NCI-H1694 treated with DMSO at 0.1 percent for 48 hours (cell line): ENCODE measurements around the gene PRR18.
"Not testable (repeated sequence)": the region's sequence is repeated elsewhere in the genome, so short reads cannot be mapped to it uniquely, and the experiment has no call there.

Source experiments
- DNase-seq: peaks from one replicate; lab custom pipeline; 2025; lab: John Stamatoyannopoulos, UW

PRR18 gene, protein sequence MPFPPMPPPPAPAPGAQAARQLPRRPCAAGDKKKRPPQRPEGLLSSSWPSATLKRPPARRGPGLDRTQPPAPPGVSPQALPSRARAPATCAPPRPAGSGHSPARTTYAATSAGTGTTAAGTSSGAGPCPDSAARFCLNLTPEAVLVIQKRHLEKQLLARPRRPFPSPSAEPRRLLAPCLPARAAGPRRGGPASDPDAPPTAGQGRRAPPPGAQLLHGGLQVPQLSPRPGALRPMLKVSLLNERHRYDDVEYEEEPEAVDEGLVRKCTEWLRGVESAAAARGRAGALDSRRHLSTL

DNA sequence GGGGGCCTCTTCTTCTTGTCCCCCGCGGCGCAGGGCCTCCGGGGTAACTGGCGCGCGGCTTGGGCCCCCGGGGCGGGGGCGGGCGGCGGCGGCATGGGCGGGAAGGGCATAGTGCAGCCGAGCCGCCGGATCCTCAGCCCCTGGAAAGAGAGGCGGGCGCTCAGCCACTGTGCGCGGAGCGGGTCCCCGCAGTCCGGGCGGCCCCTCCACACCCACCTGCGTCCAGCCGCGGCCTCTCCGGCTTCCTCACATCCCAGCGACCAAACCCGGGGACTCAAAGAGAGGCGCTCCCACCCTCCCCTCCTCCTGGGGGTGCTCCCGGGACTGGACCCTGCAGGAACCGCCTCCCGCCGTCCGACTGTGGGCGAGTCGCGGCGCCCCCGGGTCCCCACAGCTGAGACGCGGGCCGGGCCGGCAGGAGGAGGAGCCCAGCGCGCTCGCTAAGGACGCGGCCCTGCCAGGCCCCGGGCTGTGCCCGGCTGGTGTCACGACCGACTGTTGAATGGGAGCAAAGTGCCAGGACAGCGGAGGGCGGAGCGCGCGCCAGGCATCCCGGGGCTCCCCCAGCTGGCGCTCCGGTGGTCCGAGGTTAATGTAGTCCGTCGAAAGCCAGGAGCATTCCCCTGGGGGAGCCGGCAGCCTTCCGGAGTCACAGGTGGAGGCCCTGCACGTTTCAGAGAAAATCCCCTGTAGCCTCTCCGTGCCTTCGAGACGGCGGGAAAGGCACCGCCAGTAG, at the start of gene PRR18:
PRR18 (minus strand) TSS at position 360 of the 736 bp plus-strand sequence; CDS start at position 110, 250 bp downstream.
- no peak for DNase-seq

DNA sequence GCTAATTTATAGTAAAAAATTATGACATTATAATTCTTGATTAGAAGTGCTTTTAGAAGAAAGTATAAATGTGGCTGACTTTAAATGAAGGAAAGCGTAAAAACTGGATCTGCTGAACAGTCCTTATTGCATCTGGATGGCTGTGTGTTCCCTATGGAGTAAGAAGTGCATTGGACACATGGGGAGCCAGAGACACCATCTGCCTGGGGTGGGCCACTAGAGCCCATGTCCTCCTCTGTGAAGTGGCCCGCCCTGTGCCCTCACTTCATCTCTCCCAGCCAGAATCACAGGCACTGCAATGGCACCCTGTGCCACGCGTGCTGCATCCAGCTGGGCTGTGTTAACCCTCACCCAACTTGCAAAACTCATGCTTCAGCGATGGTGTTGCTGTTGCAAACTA, 47.4 kb upstream of the PRR18 start:
- DNase-seq = no peak

DNA sequence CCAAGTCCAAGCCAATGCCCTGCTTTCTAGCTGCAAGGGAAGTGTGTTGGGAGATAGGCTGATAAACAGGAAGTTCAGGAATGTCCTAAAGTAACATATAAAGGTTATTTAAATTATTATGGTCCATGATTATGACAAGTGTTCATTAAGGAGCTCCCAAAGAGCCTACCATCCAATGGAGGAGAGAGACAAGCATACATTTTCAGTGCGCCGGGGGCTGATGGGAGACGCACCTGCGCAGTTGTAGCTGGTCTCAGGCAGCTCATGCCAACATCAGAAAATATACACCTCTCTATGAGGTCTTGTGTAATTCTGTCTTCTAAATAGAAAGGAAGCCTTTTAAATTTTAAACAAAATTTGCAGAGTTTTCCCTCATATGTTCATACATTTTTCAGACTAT, 46.8 kb upstream of the PRR18 start:
- DNase-seq = no peak

DNA sequence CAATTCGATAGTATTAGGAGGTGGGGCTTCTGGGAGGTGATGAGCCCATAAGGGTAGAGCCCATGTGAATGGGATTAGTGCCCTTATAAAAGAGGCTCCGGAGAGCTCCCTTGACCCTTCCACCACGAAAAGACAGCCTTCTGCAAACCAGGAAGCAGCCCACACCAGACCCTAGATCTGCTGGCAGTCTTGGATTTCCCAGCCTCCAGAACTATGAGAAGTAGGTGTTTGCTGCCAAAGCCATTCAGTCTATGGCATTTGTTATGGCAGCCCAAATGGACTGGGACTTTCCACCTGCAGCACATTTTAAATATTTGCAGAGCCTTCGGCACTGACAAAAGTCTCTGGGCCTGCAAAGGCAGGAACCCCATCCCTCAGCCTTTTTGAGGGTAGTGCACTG, 46.0 kb upstream of the PRR18 start:
- DNase-seq = no peak

DNA sequence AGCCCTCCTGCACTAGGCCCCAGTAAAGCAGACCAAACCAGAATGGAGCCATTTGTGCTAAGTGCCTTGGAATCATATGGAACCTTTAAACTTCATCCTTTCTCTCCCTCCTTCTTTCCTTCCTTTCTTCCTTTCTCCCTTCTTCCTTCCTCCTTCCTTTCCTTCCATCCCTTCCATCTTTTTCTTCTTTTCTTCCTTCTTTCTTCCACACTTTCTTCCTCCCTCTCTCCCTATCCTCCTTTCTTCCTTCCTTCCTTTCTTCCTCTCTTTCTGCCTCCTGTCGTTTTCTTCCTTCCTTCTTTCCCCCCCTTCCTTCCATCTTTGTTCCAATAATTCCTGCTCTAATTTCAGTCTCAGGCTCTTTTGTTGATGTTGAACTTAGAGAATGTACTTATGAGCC, 45.3 kb upstream of the PRR18 start:
- DNase-seq = no peak

DNA sequence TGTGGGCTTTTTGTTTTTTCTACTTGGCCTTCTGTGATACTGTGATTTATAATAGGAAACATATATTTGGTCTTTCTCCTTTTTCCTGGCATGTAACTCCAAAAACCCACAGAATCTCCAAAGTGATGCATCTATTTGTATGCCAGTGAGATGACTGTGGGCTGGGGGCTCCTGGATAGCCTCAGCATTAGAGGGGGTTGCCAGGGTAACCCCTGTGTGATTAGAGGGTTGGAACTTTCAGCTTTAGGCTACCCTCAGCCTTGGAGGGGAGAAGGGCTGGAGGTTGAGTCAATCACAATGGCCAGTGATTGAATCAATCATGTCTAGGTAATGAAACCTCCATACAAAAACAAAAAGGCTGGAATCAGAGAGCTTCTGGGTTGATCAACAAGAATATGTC, 44.7 kb upstream of the PRR18 start:
- DNase-seq = no peak

DNA sequence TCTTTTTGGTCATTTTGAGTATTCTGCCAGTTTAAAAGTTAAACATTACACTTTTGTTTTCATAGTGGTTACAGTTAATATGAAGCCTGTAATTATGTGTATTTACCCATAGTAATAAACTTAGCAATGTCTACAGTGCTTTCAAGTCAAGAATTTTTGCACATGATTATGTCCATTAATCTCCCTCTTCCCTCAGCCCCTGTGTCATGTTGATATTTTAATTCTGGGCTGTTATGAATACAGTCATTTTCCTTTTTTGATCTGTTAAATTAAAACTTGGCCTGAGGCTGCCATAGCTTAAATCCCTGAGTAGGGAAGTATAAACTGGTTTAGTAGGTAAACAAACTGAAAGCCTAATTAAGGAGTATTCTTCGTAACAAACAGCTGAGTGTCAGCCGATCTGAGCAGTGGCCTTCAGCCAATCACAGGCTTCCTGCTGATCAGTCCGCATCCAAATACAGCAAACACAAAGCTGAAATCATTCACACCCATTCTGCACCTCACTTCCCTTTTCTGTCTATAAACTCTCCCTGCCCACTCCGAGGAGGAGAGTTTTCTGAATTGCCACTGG, 43.6 kb upstream of the PRR18 start:
- DNase-seq = no peak

DNA sequence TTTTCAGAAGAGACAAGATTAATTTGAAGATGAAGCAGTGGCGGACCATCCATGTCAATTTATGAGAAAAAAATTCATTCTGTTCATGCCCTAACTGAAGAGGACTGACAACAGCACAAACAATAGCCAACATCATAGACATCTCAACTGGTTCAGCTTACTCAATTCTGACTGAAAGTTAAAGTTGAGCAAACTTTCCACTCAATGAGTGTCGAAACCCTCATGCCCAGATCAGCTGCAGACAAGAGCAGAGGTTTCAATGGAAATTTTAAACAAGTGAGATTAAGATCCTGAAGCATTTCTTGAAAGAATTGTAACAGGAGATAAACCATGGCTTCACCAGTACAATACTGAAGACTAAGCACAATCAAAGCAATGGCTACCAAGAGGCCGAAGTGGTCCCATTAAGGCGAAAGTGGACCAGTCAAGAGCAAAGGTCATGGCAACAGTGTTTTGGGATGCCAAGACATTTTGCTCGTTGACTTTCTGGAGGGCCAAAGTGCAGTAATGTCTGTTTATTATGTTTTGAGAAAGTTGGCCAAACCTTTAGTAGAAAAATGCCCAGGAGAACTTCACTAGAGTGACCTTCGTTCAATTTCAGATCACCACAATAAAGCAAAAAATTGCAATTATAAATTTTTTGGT, 40.2 kb upstream of the PRR18 start:
- DNase-seq = no peak

DNA sequence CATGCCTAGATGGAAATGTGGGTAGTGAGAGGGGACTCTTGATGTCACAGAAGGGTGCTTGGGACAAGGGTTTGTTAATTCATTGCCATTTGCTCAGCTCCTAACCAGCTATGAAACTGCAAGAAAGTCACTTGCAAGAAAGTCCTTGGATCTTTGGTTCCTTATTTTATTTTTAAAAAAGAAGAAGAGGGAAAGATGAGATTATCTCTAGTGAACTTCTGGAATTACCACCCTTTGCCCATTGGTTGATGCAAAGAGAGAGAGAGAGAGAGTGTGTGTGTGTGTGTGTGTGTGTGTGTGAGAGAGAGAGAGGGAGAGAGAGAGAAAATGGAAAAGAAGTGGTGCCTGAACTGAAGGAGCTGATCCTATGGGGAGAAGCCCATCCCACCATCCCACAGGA, 38.8 kb upstream of the PRR18 start:
- DNase-seq = no peak

DNA sequence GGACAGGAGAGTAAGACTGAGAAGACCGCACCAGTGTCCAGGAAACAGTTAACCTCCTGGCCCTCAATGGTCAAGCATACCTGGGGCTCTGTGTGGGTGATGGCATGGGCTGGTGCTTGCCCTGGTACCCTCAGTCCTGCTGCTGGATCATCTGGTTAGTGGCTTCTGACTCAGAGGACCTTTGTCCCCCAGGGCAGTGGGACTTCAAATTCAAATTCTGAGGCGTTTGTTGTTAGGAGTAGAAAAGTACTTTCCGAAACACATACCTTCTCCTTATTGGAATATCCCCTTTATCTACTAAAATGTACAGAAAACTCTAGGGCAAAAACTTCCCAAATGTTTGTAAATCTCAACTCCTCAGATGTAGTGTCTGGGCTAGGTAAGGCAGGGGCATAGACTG, 38.3 kb upstream of the PRR18 start:
- DNase-seq = no peak

DNA sequence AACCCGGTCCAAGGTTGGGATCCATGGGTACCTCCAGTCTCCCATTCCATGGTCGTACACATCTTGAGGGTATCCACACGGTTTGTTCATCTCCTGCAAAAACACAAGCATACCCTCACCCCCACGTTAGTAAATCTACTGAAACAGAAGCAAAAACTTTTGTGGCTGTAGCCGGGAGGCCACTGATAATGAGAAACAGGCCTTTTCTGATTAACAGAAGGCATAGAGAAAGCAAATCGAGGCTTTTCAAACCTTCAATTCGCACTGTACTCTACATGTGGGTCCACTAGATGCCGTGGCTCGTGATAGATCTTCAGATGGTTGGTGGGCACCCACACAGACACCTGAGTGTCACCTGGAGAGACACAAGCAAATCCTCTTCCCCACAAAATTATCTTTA, 37.5 kb upstream of the PRR18 start:
- DNase-seq = not testable (repeated sequence)

DNA sequence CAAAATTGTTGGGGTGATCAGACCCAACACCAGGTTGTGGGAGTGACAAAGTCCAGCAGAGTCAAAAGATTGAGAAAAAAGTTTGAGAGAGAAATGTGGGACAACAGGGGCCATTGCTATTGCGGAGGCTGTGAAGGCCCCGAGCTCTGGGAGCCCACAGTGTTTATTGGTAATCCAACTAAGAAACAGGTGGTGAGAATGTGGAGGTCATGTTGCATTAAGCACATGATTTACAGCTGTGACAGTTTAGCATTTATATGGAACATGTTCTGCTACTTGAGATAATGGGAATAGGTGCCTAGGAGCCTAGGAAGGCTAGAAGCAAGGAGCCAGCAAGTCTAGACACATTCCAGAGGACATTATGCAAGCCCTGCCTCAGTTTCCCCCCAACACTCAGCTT, 36.7 kb upstream of the PRR18 start:
- DNase-seq = not testable (repeated sequence)

DNA sequence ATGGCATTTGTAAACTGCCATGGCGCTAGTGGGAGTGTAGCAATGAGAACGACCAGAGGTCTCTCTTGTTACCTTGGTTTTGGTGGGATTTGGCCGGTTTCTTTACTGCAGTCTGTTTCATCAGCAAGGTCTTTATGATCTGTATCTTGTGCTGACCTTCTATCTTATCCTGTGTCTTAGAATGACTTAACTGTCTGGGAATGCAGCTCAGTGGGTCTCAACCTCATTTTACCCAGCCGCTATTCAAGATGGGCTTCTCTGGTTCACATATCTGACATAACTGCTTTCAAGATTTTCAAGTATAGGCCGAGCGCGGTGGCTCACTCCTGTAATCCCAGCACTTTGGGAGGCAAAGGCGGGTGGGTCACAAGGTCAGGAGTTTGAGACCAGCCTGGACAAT, 36.0 kb upstream of the PRR18 start:
- DNase-seq = no peak

DNA sequence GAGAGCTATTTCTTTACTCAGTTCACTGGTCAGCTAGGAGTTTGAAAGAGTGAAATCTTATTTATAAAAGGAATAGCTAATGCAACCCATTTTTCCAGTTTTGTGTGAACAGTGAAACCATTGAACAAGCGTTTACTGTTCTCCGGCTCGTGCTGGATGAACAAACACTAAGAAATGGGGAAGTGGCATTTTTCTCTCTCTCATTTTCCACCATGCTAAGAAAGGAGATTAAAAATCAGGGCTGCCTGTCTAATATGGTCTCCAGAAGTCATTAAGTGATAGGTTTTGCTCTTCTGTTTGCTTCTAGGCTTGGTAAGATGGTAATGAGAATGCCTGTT, 34.9 kb upstream of the PRR18 start:
- DNase-seq = no peak

DNA sequence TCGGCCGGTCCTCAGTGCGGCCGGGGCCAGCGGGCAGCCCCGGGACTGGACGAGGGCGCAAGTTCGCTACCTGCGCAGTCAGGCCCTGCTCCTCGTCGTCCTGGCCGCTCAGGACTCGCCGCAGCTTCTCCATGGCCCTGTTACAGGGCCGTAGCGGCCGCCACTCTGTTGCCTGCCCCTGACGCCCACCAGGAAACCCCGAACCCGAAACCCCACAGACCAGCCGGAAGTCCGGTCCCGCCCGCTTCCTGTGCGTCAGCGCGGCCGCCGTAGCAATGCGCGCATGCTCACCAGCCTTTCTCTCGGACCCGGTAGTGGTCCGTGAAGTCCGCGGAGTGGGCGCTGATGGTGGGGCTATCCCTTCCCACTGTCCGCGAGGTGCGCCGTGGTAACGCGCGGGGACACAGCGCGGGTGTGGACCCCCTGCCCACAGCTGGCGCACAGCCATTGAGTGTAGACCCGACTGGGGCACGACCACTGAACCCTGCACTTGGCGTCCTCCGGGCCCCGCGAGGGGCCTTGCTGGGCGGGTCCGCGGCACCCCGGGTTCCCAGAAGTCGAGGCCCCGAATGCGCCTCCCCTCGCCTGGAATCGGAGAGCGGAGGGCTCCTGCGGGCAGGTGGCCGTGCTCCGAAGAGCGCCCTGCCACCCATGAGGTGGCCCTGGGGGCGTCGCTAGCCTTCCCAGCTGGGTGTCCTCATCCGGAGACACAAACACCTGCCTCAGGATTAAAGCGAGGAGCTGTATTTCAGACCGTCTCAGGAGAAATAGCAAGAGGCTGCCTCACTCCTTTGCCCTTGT, 34.4 kb upstream of the PRR18 start, which contains the start of gene SFT2D1:
SFT2D1 (minus strand) TSS at position 197 of the 801 bp plus-strand sequence; CDS start at position 133, 64 bp downstream.
- peak; percentile 19 for DNase-seq

DNA sequence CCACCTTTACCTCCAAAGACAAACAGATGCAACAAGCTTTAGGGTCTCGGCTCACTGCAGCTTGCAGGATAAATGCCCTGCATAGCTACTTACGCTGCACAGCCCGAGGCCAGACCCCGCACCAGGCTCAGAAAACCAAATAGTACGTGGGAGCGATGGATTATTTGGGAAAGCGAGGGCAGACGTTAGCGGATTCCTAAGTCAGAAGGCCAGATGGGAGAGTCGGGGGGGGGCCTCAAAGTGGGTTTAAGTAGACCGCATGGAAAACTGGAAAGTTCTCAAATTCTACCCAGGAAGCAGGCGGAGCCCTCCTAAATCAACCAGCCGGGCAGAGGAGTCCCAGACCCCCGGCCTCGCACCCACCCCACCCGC, 33.8 kb upstream of the PRR18 start:
- DNase-seq = no peak

DNA sequence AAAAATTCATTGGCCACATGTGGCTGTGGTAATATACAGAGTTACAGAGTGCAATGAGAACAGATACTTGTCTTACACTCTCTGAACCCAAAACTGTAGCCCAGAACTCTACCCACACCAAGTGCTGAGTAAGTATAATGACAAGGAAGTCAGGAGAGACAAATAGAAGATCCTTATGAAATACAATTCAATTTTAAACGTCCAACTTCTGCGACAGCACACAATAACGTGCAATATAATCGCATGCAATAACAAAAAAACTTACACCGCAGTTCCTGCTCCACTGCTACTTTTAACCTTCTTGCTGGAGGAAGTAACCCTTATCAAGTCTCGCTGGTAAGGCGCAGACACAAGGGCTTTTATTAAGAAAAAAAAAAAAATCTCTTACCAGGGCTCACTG, 33.3 kb upstream of the PRR18 start:
- DNase-seq = no peak

DNA sequence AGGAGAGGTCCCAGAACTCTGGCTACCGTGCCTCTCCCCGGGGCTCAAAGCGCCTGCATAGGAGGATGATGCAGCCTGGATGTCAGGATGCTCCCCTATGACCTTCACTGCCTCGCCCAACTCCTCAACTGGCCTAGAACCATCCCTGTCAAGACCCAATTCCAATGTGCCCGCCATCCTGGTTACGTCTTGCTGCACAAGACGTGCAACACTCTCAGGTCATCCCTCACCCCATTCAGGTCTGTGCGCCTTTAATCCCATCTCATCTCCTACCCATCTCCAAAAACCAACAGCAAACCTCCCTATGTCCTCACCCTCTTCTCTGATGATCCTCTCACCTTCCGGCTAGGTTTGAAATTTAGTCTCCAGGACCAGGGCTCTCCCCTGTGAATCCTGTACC, 30.7 kb upstream of the PRR18 start:
- no peak for DNase-seq

DNA sequence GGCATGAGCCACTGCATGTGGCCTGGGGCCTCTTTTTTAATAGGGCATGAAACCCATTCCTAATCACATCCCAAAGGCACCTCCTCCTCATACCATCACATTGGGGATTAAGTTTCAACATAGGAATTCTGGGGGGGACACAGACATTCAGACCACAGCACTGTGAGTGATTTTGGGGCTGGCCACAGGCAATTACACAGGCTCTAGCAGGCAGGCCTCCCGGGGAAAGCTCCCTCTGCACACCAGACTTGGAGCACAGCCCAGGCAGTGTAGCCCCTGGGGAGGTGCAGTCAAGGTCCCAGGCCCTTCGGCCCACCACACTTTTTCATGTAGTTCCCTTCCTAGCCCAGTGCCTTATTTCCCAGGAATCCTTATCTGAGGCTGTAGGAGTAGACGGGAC, 28.7 kb upstream of the PRR18 start:
- no peak for DNase-seq

DNA sequence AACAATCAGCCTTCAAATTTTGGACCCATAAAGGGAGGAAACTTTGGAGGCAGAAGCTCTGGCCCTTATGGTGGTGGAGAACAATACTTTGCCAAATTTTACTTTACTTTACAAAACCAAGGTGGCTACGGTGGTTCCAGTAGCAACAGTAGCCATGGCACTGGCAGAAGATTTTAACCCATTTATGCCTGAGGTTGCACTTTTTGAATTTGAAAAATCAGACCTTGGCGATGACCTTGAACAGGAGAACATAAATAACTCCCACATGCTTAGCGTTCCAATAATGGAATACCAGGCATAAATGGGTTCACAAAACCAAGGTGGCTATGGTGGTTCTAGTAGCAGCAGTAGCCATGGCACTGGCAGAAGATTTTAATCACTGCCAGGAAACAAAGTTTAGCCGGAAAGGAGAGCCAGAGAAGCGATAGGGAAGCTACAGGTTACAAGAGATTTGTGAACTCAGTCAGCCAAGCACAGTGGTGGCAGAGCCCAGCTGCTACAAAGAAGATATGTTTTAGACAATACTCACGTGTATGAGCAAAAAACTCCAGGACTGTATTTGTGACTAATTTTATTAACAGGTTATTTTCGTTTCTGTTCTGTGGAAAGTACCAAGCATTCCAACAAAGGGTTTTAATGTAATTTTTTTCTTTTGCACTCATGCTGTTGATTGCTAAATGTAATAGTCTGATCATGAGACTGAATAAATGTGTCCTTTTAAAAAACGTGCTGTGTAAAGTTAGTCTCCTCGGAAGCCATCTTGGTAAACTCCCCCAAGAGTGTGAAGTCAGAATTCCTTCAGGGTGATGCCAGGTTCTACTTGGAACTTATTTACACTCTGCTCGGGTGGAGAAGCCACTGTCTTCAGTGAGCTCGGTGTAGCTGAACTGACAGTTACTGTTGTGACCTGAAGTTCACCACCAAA, 27.4 kb upstream of the PRR18 start:
- no peak for DNase-seq

DNA sequence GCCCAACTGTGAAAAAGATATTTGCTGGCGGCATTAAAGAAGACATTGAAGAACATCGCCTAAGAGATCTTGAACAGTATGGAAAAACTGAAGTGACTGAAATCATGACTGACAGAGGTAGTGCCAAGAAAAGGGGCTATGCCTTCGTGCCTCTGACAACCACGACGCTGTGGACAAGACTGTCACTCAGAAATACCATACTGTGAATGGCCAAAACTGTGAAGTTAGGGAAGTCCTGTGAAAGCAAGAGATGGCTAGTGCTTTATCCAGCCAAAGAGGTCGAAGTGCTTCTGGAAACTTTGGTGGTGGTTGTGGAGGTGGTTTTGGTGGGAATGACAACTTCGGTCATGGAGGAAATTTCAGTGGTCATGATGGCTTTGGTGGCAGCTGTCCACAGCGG, 26.7 kb upstream of the PRR18 start:
- DNase-seq = no peak
